Dedifferentiated amniotic fluid mesenchymal stem cell (primary cell): ENCODE measurements around the gene SERPINH1.

ENCODE experiments used
- DNase-seq: peaks from one replicate; pipeline ENCODE4 v3.0.0-alpha.2; 2016; ENCODE audit errors: extremely low spot score

SERPINH1 gene

GRCh38 chr11:75596914-75597313 lies 34.9 kb downstream of the SERPINH1 start:
- DNase-seq: no peak

- DNase-seq: no peak
Measured at GRCh38 chr11:75597636-75598035, 35.6 kb downstream of the SERPINH1 start.

- DNase-seq: no peak
Measured at GRCh38 chr11:75598264-75598663, 36.2 kb downstream of the SERPINH1 start.

- no peak for DNase-seq
Measured at GRCh38 chr11:75598900-75599299, 36.8 kb downstream of the SERPINH1 start.

GRCh38 chr11:75600356-75600755 lies 38.3 kb downstream of the SERPINH1 start:
- no peak for DNase-seq

GRCh38 chr11:75601494-75601893 lies 39.4 kb downstream of the SERPINH1 start:
- DNase-seq: no peak

- DNase-seq: no peak
Measured at GRCh38 chr11:75602951-75603350, 40.9 kb downstream of the SERPINH1 start.

GRCh38 chr11:75603791-75604736 lies 42.0 kb downstream of the SERPINH1 start:
- DNase-seq: peak; percentile 82

GRCh38 chr11:75606099-75606498 lies 44.0 kb downstream of the SERPINH1 start:
- DNase-seq: no peak

GRCh38 chr11:75611823-75612222 lies 49.8 kb downstream of the SERPINH1 start:
- DNase-seq: no peak

GRCh38 chr11:75615751-75616150 lies 53.7 kb downstream of the SERPINH1 start:
- DNase-seq: no peak

GRCh38 chr11:75616281-75616680 lies 54.2 kb downstream of the SERPINH1 start:
- no peak for DNase-seq
